Activated CD4-positive, CD25-positive, alpha-beta regulatory T cell treated with anti-CD3 and anti-CD28 coated beads, Interleukin-2, amount 50 U/mL, for 72 hours (primary cell): ENCODE data around the gene NT5DC2.
"Not testable (repeated sequence)": the region's sequence is repeated elsewhere in the genome, so short reads cannot be mapped to it uniquely, and the experiment has no call there.

Source experiments
- DNase-seq: peaks from one replicate; pipeline ENCODE4 v3.0.0; 2021

The NT5DC2 gene

GRCh38 chr3:52537165-52537620, 3.5 kb upstream of the NT5DC2 start:
- no peak for DNase-seq

- DNase-seq = peak; percentile 96
Observed at GRCh38 chr3:52536369-52537164, 2.9 kb upstream of the NT5DC2 start, which contains the start of gene UQCC5. UQCC5 (plus strand) TSS chr3:52536605; CDS start chr3:52536756, 151 bp downstream.

- DNase-seq = no peak
Observed at GRCh38 chr3:52536112-52536368, 2.4 kb upstream of the NT5DC2 start.

GRCh38 chr3:52535411-52536111, 1.9 kb upstream of the NT5DC2 start:
- DNase-seq = peak; percentile 25

- DNase-seq = peak; percentile 30
Observed at GRCh38 chr3:52534281-52535183, 875 bp upstream of the NT5DC2 start.

- peak; percentile 45 for DNase-seq
Observed at GRCh38 chr3:52532838-52533622, 627 bp downstream of the NT5DC2 start.

GRCh38 chr3:52532517-52532837, 1.2 kb downstream of the NT5DC2 start:
- DNase-seq = no peak

GRCh38 chr3:52531860-52532516, 1.7 kb downstream of the NT5DC2 start:
- DNase-seq = peak; percentile 29

- DNase-seq = peak; percentile 25
Observed at GRCh38 chr3:52530918-52531826, 2.5 kb downstream of the NT5DC2 start.

GRCh38 chr3:52529376-52530333, 4.0 kb downstream of the NT5DC2 start:
- DNase-seq = no peak

- DNase-seq = peak; percentile 23
Observed at GRCh38 chr3:52528586-52529375, 4.9 kb downstream of the NT5DC2 start.

- DNase-seq = no peak
Observed at GRCh38 chr3:52527732-52528585, 5.7 kb downstream of the NT5DC2 start.

- DNase-seq = no peak
Observed at GRCh38 chr3:52527039-52527731, 6.5 kb downstream of the NT5DC2 start.

- not testable (repeated sequence) for DNase-seq
Observed at GRCh38 chr3:52526671-52527038, 7.0 kb downstream of the NT5DC2 start.

GRCh38 chr3:52525680-52526561, 7.7 kb downstream of the NT5DC2 start:
- DNase-seq = no peak
